ENCODE data around the gene DUSP1.

DUSP1 gene

GRCh38 chr5:172732201-172732865, 38.7 kb downstream of the DUSP1 start:
- Mint-ChIP-seq H3K36me3 (ENCODE audit: low read depth) (no peaks in the 10 kb centered on the region), H3K4me3 (no peak overlapping the region), H3K9me3 (no peaks in the 10 kb centered on the region), H3K27me3 (ENCODE audit: low read depth, poor library complexity) (peaks cover 26% of the 10 kb centered on the region), H3K4me1 (peaks cover 43% of the 10 kb centered on the region), H3K27ac (no peak overlapping the region)
- DNase-seq = no peak
- no peak for TF ChIP-seq CTCF (IDR thresholded peaks at IDR 0.05)

GRCh38 chr5:172731680-172732074, 39.3 kb downstream of the DUSP1 start:
- peaks cover 28% of the 10 kb centered on the region for H3K27me3 Mint-ChIP-seq (ENCODE audit: low read depth, poor library complexity)
- no peak overlapping the region for H3K27ac Mint-ChIP-seq
- DNase-seq = no peak
- H3K4me3 Mint-ChIP-seq = no peak overlapping the region
- TF ChIP-seq CTCF (IDR thresholded peaks at IDR 0.05) = no peak
- H3K36me3 Mint-ChIP-seq (ENCODE audit: low read depth) = no peaks in the 10 kb centered on the region
- peaks cover 40% of the 10 kb centered on the region for H3K4me1 Mint-ChIP-seq
- no peaks in the 10 kb centered on the region for H3K9me3 Mint-ChIP-seq

- no peak overlapping the region for H3K4me3 Mint-ChIP-seq
- H3K27me3 Mint-ChIP-seq (ENCODE audit: low read depth, poor library complexity) = peaks cover 32% of the 10 kb centered on the region
- TF ChIP-seq CTCF (IDR thresholded peaks at IDR 0.05) = no peak
- no peaks in the 10 kb centered on the region for H3K36me3 Mint-ChIP-seq (ENCODE audit: low read depth)
- no peak overlapping the region for H3K27ac Mint-ChIP-seq
- no peaks in the 10 kb centered on the region for H3K9me3 Mint-ChIP-seq
- DNase-seq = no peak
- H3K4me1 Mint-ChIP-seq = peaks cover 41% of the 10 kb centered on the region
Observed at GRCh38 chr5:172730981-172731679, 39.9 kb downstream of the DUSP1 start.

- Mint-ChIP-seq H3K27me3 (ENCODE audit: low read depth, poor library complexity) (peaks cover 36% of the 10 kb centered on the region), H3K9me3 (no peaks in the 10 kb centered on the region), H3K36me3 (ENCODE audit: low read depth) (no peaks in the 10 kb centered on the region), H3K4me3 (no peak overlapping the region), H3K4me1 (peaks cover 36% of the 10 kb centered on the region), H3K27ac (no peak overlapping the region)
- TF ChIP-seq CTCF (IDR thresholded peaks at IDR 0.05) = no peak
- DNase-seq = no peak
Observed at GRCh38 chr5:172730222-172730621, 40.8 kb downstream of the DUSP1 start.

- H3K36me3 Mint-ChIP-seq (ENCODE audit: low read depth) = no peaks in the 10 kb centered on the region
- H3K27me3 Mint-ChIP-seq (ENCODE audit: low read depth, poor library complexity) = peaks cover 39% of the 10 kb centered on the region
- no peaks in the 10 kb centered on the region for H3K9me3 Mint-ChIP-seq
- DNase-seq = no peak
- TF ChIP-seq CTCF (IDR thresholded peaks at IDR 0.05) = no peak
- H3K27ac Mint-ChIP-seq = no peak overlapping the region
- no peak overlapping the region for H3K4me3 Mint-ChIP-seq
- peaks cover 36% of the 10 kb centered on the region for H3K4me1 Mint-ChIP-seq
Observed at GRCh38 chr5:172729588-172729987, 41.4 kb downstream of the DUSP1 start.
